ENCODE measurements around the gene DIO3.

GRCh38 chr14:101520621-101521472, 40.4 kb upstream of the DIO3 start:
- no peak for TF ChIP-seq POLR2A (IDR thresholded peaks at IDR 0.05; ENCODE audit: low read depth, low read length)
- TF ChIP-seq RAD21 (IDR thresholded peaks at IDR 0.05; ENCODE audit: low read length) = no peak
- no peak for TF ChIP-seq CHD1 (IDR thresholded peaks at IDR 0.05; ENCODE audit: low read depth, low read length)
- TF ChIP-seq USF2 (IDR thresholded peaks at IDR 0.05; ENCODE audit: low read depth, low read length) = no peak
- TF ChIP-seq CTCF (conservative IDR thresholded peaks at IDR 0.05; ENCODE audit: low read depth, low read length) = no peak
- no peak for TF ChIP-seq RFX5 (IDR thresholded peaks at IDR 0.05; ENCODE audit: low read depth, low read length)
- TF ChIP-seq SMC3 (IDR thresholded peaks at IDR 0.05; ENCODE audit: low read depth, low read length) = no peak
- no peak for TF ChIP-seq MAFK (IDR thresholded peaks at IDR 0.05; ENCODE audit: low read depth, low read length)
- no peak for TF ChIP-seq MAZ (IDR thresholded peaks at IDR 0.05; ENCODE audit: borderline replicate concordance, low read depth, low read length)
- TF ChIP-seq BHLHE40 (IDR thresholded peaks at IDR 0.05; ENCODE audit: low read depth, low read length) = no peak

All from IMR-90 (cell line).